Measurements from ENCODE around the gene DTX4. TPM values are rescaled to one million over a fixed set of nuclear protein-coding genes. Genes with fewer than 3 reads are reported as not detected.

Gene DTX4
- polyA plus RNA-seq, 1 of the 3 experiments (the other 2 are of a cell fraction) = 0.05 TPM

DNA sequence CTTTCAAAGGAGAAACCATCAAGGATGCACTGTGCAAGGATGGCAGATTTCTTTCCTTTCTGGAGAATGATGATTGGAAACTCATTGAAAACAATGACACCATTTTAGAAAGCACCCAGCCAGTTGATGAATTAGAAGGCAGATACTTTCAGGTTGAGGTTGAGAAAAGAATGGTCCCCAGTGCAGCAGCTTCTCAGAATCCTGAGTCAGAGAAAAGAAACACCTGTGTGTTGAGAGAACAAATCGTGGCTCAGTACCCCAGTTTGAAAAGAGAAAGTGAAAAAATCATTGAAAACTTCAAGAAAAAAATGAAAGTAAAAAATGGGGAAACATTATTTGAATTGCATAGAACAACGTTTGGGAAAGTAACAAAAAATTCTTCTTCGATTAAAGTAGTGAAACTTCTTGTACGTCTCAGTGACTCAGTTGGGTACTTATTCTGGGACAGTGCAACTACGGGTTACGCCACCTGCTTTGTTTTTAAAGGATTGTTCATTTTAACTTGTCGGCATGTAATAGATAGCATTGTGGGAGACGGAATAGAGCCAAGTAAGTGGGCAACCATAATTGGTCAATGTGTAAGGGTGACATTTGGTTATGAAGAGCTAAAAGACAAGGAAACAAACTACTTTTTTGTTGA, 19.5 kb upstream of the DTX4 start:
- H3K27me3 ChIP-seq (ENCODE audit: insufficient read depth) = no peaks in the 10 kb centered on the region
- no peak overlapping the region for H3K9ac ChIP-seq
- H3K9me2 ChIP-seq = no peaks in the 10 kb centered on the region
- H3K9me3 ChIP-seq = no peaks in the 10 kb centered on the region
- H2AFZ ChIP-seq (ENCODE audit: low read depth) = no peak overlapping the region
- TF ChIP-seq ZBTB33 (IDR thresholded peaks at IDR 0.05; ENCODE audit: borderline replicate concordance, low read depth) = no peak
- TF ChIP-seq RXRA (IDR thresholded peaks at IDR 0.05; ENCODE audit: borderline replicate concordance, low read depth) = no peak
- TF ChIP-seq EP300 (IDR thresholded peaks at IDR 0.05; ENCODE audit: borderline replicate concordance in 1 of 2, low read depth in 1 of 2, low read length in 1 of 2) = no peak
- TF ChIP-seq RAD21 (IDR thresholded peaks at IDR 0.05; ENCODE audit: low read length) = no peak
- TF ChIP-seq NRF1 (IDR thresholded peaks at IDR 0.05; ENCODE audit: low read depth, low read length) = no peak
- H3K4me3 ChIP-seq (ENCODE audit: low read depth in 2 of 2, low read length in 1 of 2) = no peak overlapping the region
- CTCF ChIA-PET = interaction anchor here (1.9 kb wide), 1 partner anchor 16 kb away, joined by 10 read pairs; no protein-coding TSS in a partner anchor
- no peak overlapping the region for H3K27ac ChIP-seq (ENCODE audit: low read depth in 2 of 2, low read length in 1 of 2)
- H3K4me1 ChIP-seq (ENCODE audit: control insufficient read depth in 1 of 2, insufficient read depth in 2 of 2, low read depth in 1 of 2, low read length in 1 of 2) = no peaks in the 10 kb centered on the region
- no peaks in the 10 kb centered on the region for H3F3A ChIP-seq (replicated peaks; ENCODE audit: insufficient read depth)
- H3K36me3 ChIP-seq (replicated peaks in 1 of 2; ENCODE audit: control insufficient read depth in 1 of 2, insufficient read depth in 2 of 2, low read length in 1 of 2) = peaks cover 0 to 4% of the 10 kb centered on the region in 2 experiments
- 85% methylated on average over 8 of the region's 8 CpGs for WGBS (ENCODE audit: low lambda C conversion rate)
- POLR2A ChIA-PET = no interaction called here
- no peaks in the 10 kb centered on the region for H3K79me2 ChIP-seq (ENCODE audit: insufficient read depth)
- H4K20me1 ChIP-seq (ENCODE audit: insufficient read depth) = no peaks in the 10 kb centered on the region
- H3K4me2 ChIP-seq = no peak overlapping the region
- no peak for DNase-seq

- H4K20me1 ChIP-seq (ENCODE audit: insufficient read depth) = no peaks in the 10 kb centered on the region
- no peak overlapping the region for H3K4me2 ChIP-seq
- no peak overlapping the region for H2AFZ ChIP-seq (ENCODE audit: low read depth)
- H3K9me2 ChIP-seq = no peaks in the 10 kb centered on the region
- DNase-seq = no peak
- no peak for TF ChIP-seq GABPA (IDR thresholded peaks at IDR 0.05; ENCODE audit: low read depth)
- TF ChIP-seq POLR2AphosphoS5 (IDR thresholded peaks at IDR 0.05; ENCODE audit: low read depth, low read length) = no peak
- no peak for TF ChIP-seq YY1 (IDR thresholded peaks at IDR 0.05; ENCODE audit: low read depth)
- TF ChIP-seq EZH2phosphoT487 (IDR thresholded peaks at IDR 0.05; ENCODE audit: borderline replicate concordance, low read depth) = no peak
- no peak for TF ChIP-seq GATA2 (CRISPR knock-in tag; IDR thresholded peaks at IDR 0.05)
- no peak for TF ChIP-seq ZBTB33 (IDR thresholded peaks at IDR 0.05; ENCODE audit: borderline replicate concordance, low read depth)
- TF ChIP-seq MEF2A (IDR thresholded peaks at IDR 0.05; ENCODE audit: borderline replicate concordance, low read depth) = no peak
- no peak for TF ChIP-seq RCOR1 (IDR thresholded peaks at IDR 0.05; ENCODE audit: low read length)
- TF ChIP-seq TAF1 (IDR thresholded peaks at IDR 0.05; ENCODE audit: borderline replicate concordance, low read depth, low read length) = no peak
- TF ChIP-seq TEAD4 (IDR thresholded peaks at IDR 0.05; ENCODE audit: borderline replicate concordance, insufficient read depth) = no peak
- TF ChIP-seq ELF1 (IDR thresholded peaks at IDR 0.05) = no peak
- TF ChIP-seq FOSL2 (IDR thresholded peaks at IDR 0.05; ENCODE audit: borderline replicate concordance, low read depth) = no peak
- no peak for TF ChIP-seq EP300 (IDR thresholded peaks at IDR 0.05; ENCODE audit: borderline replicate concordance in 1 of 2, low read depth in 1 of 2, low read length in 1 of 2)
- TF ChIP-seq TCF12 (IDR thresholded peaks at IDR 0.05) = no peak
- no peak for TF ChIP-seq FOXM1 (IDR thresholded peaks at IDR 0.05; ENCODE audit: low read depth)
- TF ChIP-seq CHD2 (IDR thresholded peaks at IDR 0.05; ENCODE audit: low read length, partially characterized antibody) = no peak
- TF ChIP-seq RFX5 (IDR thresholded peaks at IDR 0.05; ENCODE audit: low read length) = no peak
- H3K4me1 ChIP-seq (ENCODE audit: control insufficient read depth in 1 of 2, insufficient read depth in 2 of 2, low read depth in 1 of 2, low read length in 1 of 2) = no peaks in the 10 kb centered on the region
- no peak overlapping the region for H3K9ac ChIP-seq
- no peaks in the 10 kb centered on the region for H3K79me2 ChIP-seq (ENCODE audit: insufficient read depth)
- H3K4me3 ChIP-seq (ENCODE audit: low read depth in 2 of 2, low read length in 1 of 2) = no peak overlapping the region
- POLR2A ChIA-PET = no interaction called here
- CTCF ChIA-PET = interaction anchor here (1.0 to 2.0 kb wide), 3 partner anchors 17 to 101 kb away, joined by 3 to 9 read pairs (median 3); partner anchors contain the start of gene DTX4
- no peaks in the 10 kb centered on the region for H3K9me3 ChIP-seq
- H3F3A ChIP-seq (replicated peaks; ENCODE audit: insufficient read depth) = no peaks in the 10 kb centered on the region
- no peak overlapping the region for H3K27ac ChIP-seq (ENCODE audit: low read depth in 2 of 2, low read length in 1 of 2)
- no peaks in the 10 kb centered on the region for H3K27me3 ChIP-seq (ENCODE audit: insufficient read depth)
- WGBS (ENCODE audit: low lambda C conversion rate) = 47% methylated on average over 5 of the region's 5 CpGs
- no peaks in the 10 kb centered on the region for H3K36me3 ChIP-seq (replicated peaks in 1 of 2; ENCODE audit: control insufficient read depth in 1 of 2, insufficient read depth in 2 of 2, low read length in 1 of 2)
Measured at GRCh38 chr11:59154610-59155009, 17.3 kb upstream of the DTX4 start.
